Measurements from ENCODE around the gene GNG8. TPM values are rescaled to one million over a fixed set of nuclear protein-coding genes. Genes with fewer than 3 reads are reported as not detected.
A peak's percentile ranks its signal among the peaks of the same experiment; 100 is the strongest.

The GNG8 gene
- total RNA-seq, 1 donor from 2014 or later, result 13.3 TPM

- H3K4me1 Mint-ChIP-seq, result peaks cover 15% of the 10 kb centered on the region
- H3K9me3 Mint-ChIP-seq, result no peaks in the 10 kb centered on the region
- intact Hi-C loops (cut with micrococcal nuclease), result loop anchor here (5.0 kb wide), 1 partner anchor 312 kb away; the partner anchor contains the start of gene PPP5C
- H3K36me3 Mint-ChIP-seq (ENCODE audit: low read depth), result peaks cover 2% of the 10 kb centered on the region
- H3K4me3 Mint-ChIP-seq, result peak overlapping the region; percentile 80
- peak overlapping the region; percentile 35 for H3K27ac Mint-ChIP-seq
- DNase-seq, result peak; percentile 67
- H3K27me3 Mint-ChIP-seq, result peaks cover 35% of the 10 kb centered on the region
Measured at GRCh38 chr19:46659151-46660007, 23.4 kb upstream of the GNG8 start.

GRCh38 chr19:46656541-46656940 is 20.5 kb upstream of the GNG8 start:
- Mint-ChIP-seq H3K4me3 (no peak overlapping the region), H3K9me3 (no peaks in the 10 kb centered on the region), H3K27me3 (peaks cover 41% of the 10 kb centered on the region), H3K36me3 (ENCODE audit: low read depth) (peaks cover 2% of the 10 kb centered on the region), H3K4me1 (peaks cover 9% of the 10 kb centered on the region), H3K27ac (no peak overlapping the region)
- intact Hi-C loops (cut with micrococcal nuclease), result no loop called here
- no peak for DNase-seq

DNA sequence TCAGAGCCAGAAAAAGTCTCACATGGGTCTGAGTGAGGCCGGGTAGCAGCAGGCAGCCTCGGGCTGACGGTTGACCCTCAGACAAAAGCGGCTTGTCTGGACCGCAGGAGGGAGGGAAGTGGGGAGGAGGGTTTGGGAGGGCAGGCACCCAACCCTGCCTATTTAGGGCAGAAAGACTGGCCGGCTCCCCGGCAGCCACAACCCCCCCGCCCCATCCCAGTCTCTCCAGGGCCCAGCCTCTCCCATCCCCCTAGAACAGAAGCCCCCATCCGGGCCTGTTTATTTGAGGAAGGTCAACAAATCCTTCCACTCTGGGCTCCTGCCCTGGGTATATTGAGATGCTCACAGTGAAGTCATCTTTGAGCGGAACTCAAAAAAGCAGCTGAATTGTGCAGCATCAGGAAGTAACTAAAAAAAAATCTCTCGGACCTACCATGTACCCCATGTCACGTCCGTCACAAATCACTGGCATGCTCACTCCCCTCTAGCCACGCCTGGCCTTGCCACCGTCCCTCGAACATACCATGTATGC is 18.7 kb upstream of the GNG8 start:
- H3K9me3 Mint-ChIP-seq, result no peaks in the 10 kb centered on the region
- H3K4me1 Mint-ChIP-seq, result peaks cover 4% of the 10 kb centered on the region
- intact Hi-C loops (cut with micrococcal nuclease), result no loop called here
- H3K27me3 Mint-ChIP-seq, result peaks cover 52% of the 10 kb centered on the region
- H3K27ac Mint-ChIP-seq, result no peak overlapping the region
- H3K36me3 Mint-ChIP-seq (ENCODE audit: low read depth), result peaks cover 5% of the 10 kb centered on the region
- DNase-seq, result no peak
- H3K4me3 Mint-ChIP-seq, result no peak overlapping the region

GRCh38 chr19:46650445-46650844 is 14.4 kb upstream of the GNG8 start:
- no peak for DNase-seq
- Mint-ChIP-seq H3K27me3 (peaks cover 55% of the 10 kb centered on the region), H3K9me3 (peaks cover 6% of the 10 kb centered on the region), H3K36me3 (ENCODE audit: low read depth) (peaks cover 11% of the 10 kb centered on the region), H3K4me1 (peaks cover 9% of the 10 kb centered on the region), H3K27ac (no peak overlapping the region), H3K4me3 (no peak overlapping the region)
- intact Hi-C loops (cut with micrococcal nuclease), result no loop called here

GRCh38 chr19:46648961-46649960 is 13.3 kb upstream of the GNG8 start:
- H3K36me3 Mint-ChIP-seq (ENCODE audit: low read depth), result peaks cover 11% of the 10 kb centered on the region
- H3K27ac Mint-ChIP-seq, result no peak overlapping the region
- peaks cover 57% of the 10 kb centered on the region for H3K27me3 Mint-ChIP-seq
- peaks cover 6% of the 10 kb centered on the region for H3K9me3 Mint-ChIP-seq
- H3K4me3 Mint-ChIP-seq, result no peak overlapping the region
- H3K4me1 Mint-ChIP-seq, result peaks cover 9% of the 10 kb centered on the region
- DNase-seq, result no peak
- intact Hi-C loops (cut with micrococcal nuclease), result no loop called here

- H3K9me3 Mint-ChIP-seq, result peaks cover 6% of the 10 kb centered on the region
Measured at GRCh38 chr19:46648060-46648960, 12.3 kb upstream of the GNG8 start.

GRCh38 chr19:46646402-46646801 is 10.4 kb upstream of the GNG8 start:
- H3K9me3 Mint-ChIP-seq, result peaks cover 6% of the 10 kb centered on the region
- H3K27me3 Mint-ChIP-seq, result peaks cover 54% of the 10 kb centered on the region
- intact Hi-C loops (cut with micrococcal nuclease), result no loop called here

More at GRCh38 chr19:46648060-46648960, 12.3 kb upstream of the GNG8 start:
- H3K4me3 Mint-ChIP-seq, result peak overlapping the region; percentile 29
- peaks cover 53% of the 10 kb centered on the region for H3K27me3 Mint-ChIP-seq
- DNase-seq, result no peak
- intact Hi-C loops (cut with micrococcal nuclease), result no loop called here
- H3K4me1 Mint-ChIP-seq, result peaks cover 6% of the 10 kb centered on the region
- H3K36me3 Mint-ChIP-seq (ENCODE audit: low read depth), result peaks cover 11% of the 10 kb centered on the region
- peak overlapping the region; percentile 7 for H3K27ac Mint-ChIP-seq

DNA sequence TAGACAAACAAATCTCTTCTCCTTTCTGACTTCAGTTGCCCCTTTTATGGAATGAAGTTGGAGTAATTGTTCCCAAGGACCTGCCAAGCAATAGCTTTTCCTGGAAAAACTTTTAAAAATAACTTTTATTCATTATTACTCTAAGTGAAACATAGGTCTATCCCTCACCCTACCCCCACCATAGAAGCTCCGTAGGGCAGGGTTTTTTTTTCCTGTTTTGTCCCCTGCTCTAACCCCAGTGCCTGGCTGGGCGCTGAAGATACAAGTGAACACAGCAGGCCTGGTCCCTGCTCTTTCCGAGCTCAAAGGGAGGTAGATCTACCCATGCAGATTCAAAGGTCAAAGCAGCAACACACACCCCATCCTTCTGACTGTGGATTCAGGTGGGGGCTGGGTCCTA is 8.7 kb upstream of the GNG8 start:
- Mint-ChIP-seq H3K4me3 (no peak overlapping the region), H3K27ac (no peak overlapping the region), H3K36me3 (ENCODE audit: low read depth) (peaks cover 9% of the 10 kb centered on the region), H3K4me1 (peaks cover 8% of the 10 kb centered on the region), H3K27me3 (peaks cover 45% of the 10 kb centered on the region), H3K9me3 (peaks cover 6% of the 10 kb centered on the region)
- intact Hi-C loops (cut with micrococcal nuclease), result no loop called here
- no peak for DNase-seq

More at GRCh38 chr19:46646402-46646801, 10.4 kb upstream of the GNG8 start:
- peaks cover 6% of the 10 kb centered on the region for H3K4me1 Mint-ChIP-seq
- no peak overlapping the region for H3K4me3 Mint-ChIP-seq
- DNase-seq, result no peak
- no peak overlapping the region for H3K27ac Mint-ChIP-seq
- peaks cover 11% of the 10 kb centered on the region for H3K36me3 Mint-ChIP-seq (ENCODE audit: low read depth)

DNA sequence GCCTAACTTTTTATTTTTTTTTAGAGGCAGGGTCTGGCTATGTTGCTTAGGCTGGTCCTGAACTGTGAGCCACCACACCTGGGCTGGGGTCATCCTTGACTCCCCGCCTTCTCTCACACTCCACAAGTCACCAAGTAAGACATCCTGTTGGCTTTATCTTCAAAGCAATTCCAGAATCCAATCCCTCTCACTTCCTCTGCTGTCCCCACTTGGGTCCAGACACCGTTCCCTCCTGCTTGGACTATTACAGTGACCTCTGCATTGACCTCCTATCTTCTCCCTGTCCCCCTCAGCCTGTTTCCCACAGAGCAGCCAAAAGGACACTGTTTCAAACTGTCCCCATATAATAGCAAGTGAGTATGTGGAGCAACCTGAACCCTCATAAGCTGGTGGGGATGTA is 4.7 kb upstream of the GNG8 start:
- no peak for DNase-seq
- H3K27ac Mint-ChIP-seq, result no peak overlapping the region
- intact Hi-C loops (cut with micrococcal nuclease), result no loop called here
- no peaks in the 10 kb centered on the region for H3K9me3 Mint-ChIP-seq
- no peaks in the 10 kb centered on the region for H3K36me3 Mint-ChIP-seq (ENCODE audit: low read depth)
- peak overlapping the region; percentile 68 for H3K4me3 Mint-ChIP-seq
- H3K27me3 Mint-ChIP-seq, result peaks cover 26% of the 10 kb centered on the region
- H3K4me1 Mint-ChIP-seq, result peaks cover 4% of the 10 kb centered on the region

DNA sequence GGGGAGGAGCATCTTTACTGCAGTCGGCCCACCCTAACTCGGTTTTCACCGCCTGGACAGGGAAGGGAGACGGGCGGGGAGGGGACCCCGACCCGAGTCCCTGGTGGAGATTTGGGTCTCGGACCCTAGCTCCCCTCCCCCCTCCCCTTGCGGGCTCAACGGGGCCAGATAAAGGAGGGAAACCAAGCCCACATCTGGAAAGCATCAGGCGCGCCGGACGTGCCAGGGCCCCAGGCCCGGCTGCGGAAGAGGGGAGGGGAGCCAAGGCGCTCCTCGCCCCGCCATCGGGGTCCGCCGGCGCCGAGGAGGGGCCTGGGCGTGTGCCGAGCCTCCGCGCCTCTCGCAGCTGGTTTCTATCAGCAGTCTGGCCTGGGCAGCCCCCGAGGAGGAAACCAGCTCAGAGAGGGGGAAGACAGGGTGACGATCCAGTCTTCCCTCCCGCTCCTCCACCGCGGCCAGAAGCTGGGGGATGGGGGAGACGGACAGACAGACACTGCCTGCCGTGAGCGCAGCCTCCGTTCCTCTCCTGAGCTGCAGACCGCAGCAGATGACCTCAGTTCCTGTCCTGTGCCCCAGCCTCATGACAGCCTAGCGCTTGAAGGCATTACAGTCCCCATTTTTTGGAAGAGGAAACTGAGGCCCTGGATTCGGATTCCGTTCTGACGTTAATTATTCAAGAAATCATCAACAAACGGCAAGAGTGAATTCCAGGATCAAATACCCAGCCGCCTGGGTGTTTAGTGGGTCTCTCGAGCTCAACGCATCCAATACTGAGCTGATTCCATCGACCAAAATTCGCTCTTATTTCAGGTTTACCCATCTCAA is 3.6 kb upstream of the GNG8 start:
- intact Hi-C loops (cut with micrococcal nuclease), result no loop called here
- Mint-ChIP-seq H3K27ac (no peak overlapping the region), H3K4me1 (peaks cover 7% of the 10 kb centered on the region), H3K4me3 (no peak overlapping the region), H3K36me3 (ENCODE audit: low read depth) (no peaks in the 10 kb centered on the region), H3K9me3 (no peaks in the 10 kb centered on the region), H3K27me3 (peaks cover 20% of the 10 kb centered on the region)
- peak; percentile 81 for DNase-seq

- H3K4me3 Mint-ChIP-seq, result no peak overlapping the region
- intact Hi-C loops (cut with micrococcal nuclease), result no loop called here
- no peaks in the 10 kb centered on the region for H3K9me3 Mint-ChIP-seq
- H3K36me3 Mint-ChIP-seq (ENCODE audit: low read depth), result peaks cover 3% of the 10 kb centered on the region
- peak; percentile 62 for DNase-seq
- H3K27ac Mint-ChIP-seq, result no peak overlapping the region
- H3K4me1 Mint-ChIP-seq, result peaks cover 17% of the 10 kb centered on the region
- H3K27me3 Mint-ChIP-seq, result peaks cover 10% of the 10 kb centered on the region
Measured at GRCh38 chr19:46637224-46637623, 1.2 kb upstream of the GNG8 start.

GRCh38 chr19:46634656-46635218 is 1.3 kb downstream of the GNG8 start:
- H3K4me3 Mint-ChIP-seq, result peak overlapping the region; percentile 87
- no peak overlapping the region for H3K27ac Mint-ChIP-seq
- H3K36me3 Mint-ChIP-seq (ENCODE audit: low read depth), result peaks cover 3% of the 10 kb centered on the region
- H3K9me3 Mint-ChIP-seq, result no peaks in the 10 kb centered on the region
- H3K4me1 Mint-ChIP-seq, result peaks cover 15% of the 10 kb centered on the region
- DNase-seq, result no peak
- intact Hi-C loops (cut with micrococcal nuclease), result loop anchor here (1.0 kb wide), 2 partner anchors 9 to 27 kb away; partner anchors contain the start of genes DACT3 and PTGIR
- peaks cover 5% of the 10 kb centered on the region for H3K27me3 Mint-ChIP-seq

Measured in activated CD4-positive, alpha-beta T cell treated with anti-CD3 and anti-CD28 coated beads, Interleukin-2, amount 10 ng/mL, durations not matched to agents 24 days and 14 days (primary cell).